Suprapubic skin (tissue), 4 donors: ENCODE results near the gene BCLAF3. TPM values are rescaled to one million over a fixed set of nuclear protein-coding genes. Genes with fewer than 3 reads are reported as not detected.

Experiments
- DNase-seq, 2 donors: peaks; one replicate each; pipeline ENCODE4 v3.0.0-alpha.2; 2019; ENCODE audit warnings: low spot score in 2 of 2
- H3K27ac ChIP-seq: fragments of 200-600 bp; sonication (generic); one replicate; pipeline ENCODE4 v1.5.1; 2019
- H3K27me3 ChIP-seq: fragments of 200-600 bp; sonication (generic); one replicate; pipeline ENCODE4 v1.5.1; 2019
- H3K36me3 ChIP-seq: fragments of 200-600 bp; sonication (generic); one replicate; pipeline ENCODE4 v1.5.1; 2019
- H3K4me1 ChIP-seq: fragments of 200-600 bp; sonication (generic); one replicate; pipeline ENCODE4 v1.5.1; 2019
- H3K4me3 ChIP-seq: fragments of 200-600 bp; sonication (generic); one replicate; pipeline ENCODE4 v1.5.1; 2019; ENCODE audit warnings: mild to moderate bottlenecking
- H3K9me3 ChIP-seq: fragments of 200-600 bp; sonication (generic); one replicate; pipeline ENCODE4 v1.5.1; 2019
- CTCF ChIP-seq, 2 donors: fragments of 200-600 bp in 1 of 2; fragments of 450-650 bp in 1 of 2; sonication (generic) in 1 of 2; IDR thresholded peaks; one replicate each; pipeline ENCODE4 v1.5.1; 2016 to 2019; ENCODE audit warnings: antibody characterized with exemption in 2 of 2, mild to moderate bottlenecking in 1 of 2, moderate library complexity in 1 of 2
- EP300 ChIP-seq: sonication (generic); formaldehyde crosslinking; IDR thresholded peaks from one replicate; pipeline ENCODE4 v1.6.1; 2017; ENCODE audit warnings: antibody characterized with exemption
- POLR2A ChIP-seq, 2 donors: fragments of 450-650 bp; IDR thresholded peaks; one replicate each; pipeline ENCODE4 v1.6.1; 2017; ENCODE audit warnings: antibody characterized with exemption in 2 of 2, mild to moderate bottlenecking in 2 of 2, moderate library complexity in 2 of 2
- POLR2AphosphoS5 ChIP-seq, 3 donors: sonication (generic); formaldehyde crosslinking; IDR thresholded peaks; one replicate each; pipeline ENCODE4 v1.6.1; 2017; ENCODE audit warnings: antibody characterized with exemption in 3 of 3
- WGBS: methylation state at CpG from one replicate; pipeline ENCODE4 v1.1.5; 2018; 5-methylcytosine and 5-hydroxymethylcytosine counted together
- total RNA-seq, 4 donors: library from RNA; depleted of rRNA; stranded (reverse); fragments of >200 nt; gene quantifications; one replicate each; pipeline ENCODE4 v1.1.0, GENCODE V29; 2016

BCLAF3 gene
- total RNA-seq, 4 donors from 2014 or later, result 6.0 to 16.3 (median 7.4) TPM

DNA sequence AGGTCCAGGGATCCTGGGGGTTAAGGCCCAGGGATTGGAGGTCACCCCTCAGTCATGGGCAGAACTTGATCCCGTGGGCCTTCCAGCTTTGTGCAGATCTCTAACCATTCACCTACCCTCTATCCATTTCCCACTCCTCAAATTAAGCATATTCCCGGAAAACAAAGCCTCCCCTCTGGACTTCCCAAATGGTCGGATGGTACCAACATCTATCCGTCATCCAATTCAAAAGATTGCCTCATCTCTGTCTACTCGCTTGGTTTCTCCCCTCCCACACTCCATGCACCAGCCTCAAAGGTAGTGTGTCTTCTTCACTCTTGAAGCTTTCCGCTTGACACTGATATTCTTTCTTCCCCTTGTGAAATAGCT lies 473 bp upstream of the BCLAF3 start:
- TF ChIP-seq POLR2AphosphoS5 (IDR thresholded peaks at IDR 0.05) (no peak), POLR2A (IDR thresholded peaks at IDR 0.05) (no peak), EP300 (no peak)
- Histone ChIP-seq H3K36me3 (no peaks in the 10 kb centered on the region), H3K27ac (peak overlapping the region; percentile 69), H3K4me3 (peak overlapping the region; percentile 74), H3K4me1 (no peaks in the 10 kb centered on the region), H3K9me3 (no peaks in the 10 kb centered on the region), H3K27me3 (no peaks in the 10 kb centered on the region)
- 50% methylated on average over 6 of the region's 6 CpGs for WGBS
- DNase-seq, result no peak

DNA sequence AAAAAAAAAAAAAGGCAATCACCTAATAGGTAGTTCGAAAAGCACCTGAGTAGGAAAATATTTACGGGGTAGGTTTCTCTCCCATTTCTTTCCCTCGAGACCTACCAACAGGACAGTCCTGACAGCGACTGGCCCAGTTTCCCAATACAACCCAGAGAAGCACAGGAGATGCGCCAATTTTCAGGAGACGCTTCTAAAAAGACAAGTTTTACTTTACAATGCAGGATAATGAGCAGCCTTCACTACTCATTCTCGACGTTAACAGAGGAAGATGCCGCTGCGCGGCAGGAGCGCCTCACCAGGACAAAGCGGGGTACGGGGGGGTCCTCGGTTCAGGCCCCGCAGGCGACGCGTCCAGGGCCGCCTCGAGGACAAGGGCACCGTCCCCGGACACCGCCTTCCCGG lies 708 bp downstream of the BCLAF3 start:
- no peak for DNase-seq
- peak overlapping the region; percentile 69 for H3K27ac ChIP-seq
- WGBS, result 23% methylated on average over 20 of the region's 25 CpGs
- no peaks in the 10 kb centered on the region for H3K36me3 ChIP-seq
- no peaks in the 10 kb centered on the region for H3K27me3 ChIP-seq
- H3K4me1 ChIP-seq, result no peaks in the 10 kb centered on the region
- peak overlapping the region; percentile 74 for H3K4me3 ChIP-seq
- H3K9me3 ChIP-seq, result no peaks in the 10 kb centered on the region
- TF ChIP-seq CTCF (IDR thresholded peaks at IDR 0.05) (no peak), EP300 (no peak)

GRCh38 chrX:19987856-19988255 lies 3.0 kb downstream of the BCLAF3 start:
- Histone ChIP-seq H3K4me1 (no peaks in the 10 kb centered on the region), H3K27me3 (no peaks in the 10 kb centered on the region), H3K36me3 (no peaks in the 10 kb centered on the region), H3K27ac (no peak overlapping the region), H3K9me3 (no peaks in the 10 kb centered on the region), H3K4me3 (no peak overlapping the region)
- TF ChIP-seq POLR2AphosphoS5 (IDR thresholded peaks at IDR 0.05) (no peak), POLR2A (IDR thresholded peaks at IDR 0.05) (no peak), EP300 (no peak), CTCF (IDR thresholded peaks at IDR 0.05) (no peak)
- 88% methylated on average over 5 of the region's 5 CpGs for WGBS
- no peak for DNase-seq

- DNase-seq, result no peak
- Histone ChIP-seq H3K4me3 (no peak overlapping the region), H3K36me3 (no peaks in the 10 kb centered on the region), H3K9me3 (no peaks in the 10 kb centered on the region), H3K4me1 (no peaks in the 10 kb centered on the region), H3K27ac (no peak overlapping the region), H3K27me3 (no peaks in the 10 kb centered on the region)
- TF ChIP-seq EP300, result no peak
- TF ChIP-seq POLR2AphosphoS5 (IDR thresholded peaks at IDR 0.05), result no peak
- no peak for TF ChIP-seq POLR2A (IDR thresholded peaks at IDR 0.05)
- TF ChIP-seq CTCF (IDR thresholded peaks at IDR 0.05), result no peak
- WGBS, result 74% methylated on average over 3 of the region's 3 CpGs
Observed at GRCh38 chrX:19986531-19986930, 4.3 kb downstream of the BCLAF3 start.

DNA sequence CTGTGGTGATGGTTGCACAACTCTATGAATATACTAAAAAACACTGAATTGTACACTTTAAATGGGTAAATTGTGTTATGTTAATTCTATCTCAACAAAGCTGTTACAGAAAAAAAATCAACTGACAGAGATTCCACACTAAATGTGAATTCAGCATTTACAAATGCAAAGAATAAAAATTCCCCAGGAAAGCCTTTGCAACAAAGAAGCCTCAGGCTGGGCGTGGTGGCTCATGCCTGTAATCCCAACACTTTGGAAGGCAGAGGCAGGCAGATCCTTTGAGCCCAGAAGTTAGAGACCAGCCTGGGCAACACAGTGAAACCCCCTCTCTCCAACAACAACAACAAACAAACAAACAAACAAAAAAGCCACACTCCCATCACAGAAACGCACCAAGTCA lies 8.9 kb downstream of the BCLAF3 start:
- 65% methylated on average over 2 of the region's 2 CpGs for WGBS

More for the DNA sequence above, 8.9 kb downstream of the BCLAF3 start:
- no peaks in the 10 kb centered on the region for H3K9me3 ChIP-seq
- no peak overlapping the region for H3K27ac ChIP-seq
- no peaks in the 10 kb centered on the region for H3K36me3 ChIP-seq
- no peak for TF ChIP-seq EP300
- no peak for TF ChIP-seq POLR2AphosphoS5 (IDR thresholded peaks at IDR 0.05)
- no peak for TF ChIP-seq CTCF (IDR thresholded peaks at IDR 0.05)
- no peak for TF ChIP-seq POLR2A (IDR thresholded peaks at IDR 0.05)
- H3K4me1 ChIP-seq, result no peaks in the 10 kb centered on the region
- no peaks in the 10 kb centered on the region for H3K27me3 ChIP-seq
- H3K4me3 ChIP-seq, result no peak overlapping the region
- DNase-seq, result no peak
